ENCODE measurements around the gene DTNA. TPM values are rescaled to one million over a fixed set of nuclear protein-coding genes. Genes with fewer than 3 reads are reported as not detected.

The DTNA gene
- total and polyA plus RNA-seq, 2 of the 8 experiments (the other 6 are each of a cell fraction or from before 2014, with no cell fraction given), result 30.2 to 32.7 TPM

- no peak overlapping the region for H3K4ac ChIP-seq (replicated peaks; ENCODE audit: insufficient read length, low read depth, low read length)
- H2BK20ac ChIP-seq (ENCODE audit: low read length), result no peak overlapping the region
- H4K91ac ChIP-seq (replicated peaks; ENCODE audit: insufficient read length, low read length), result no peak overlapping the region
- H3K4me3 ChIP-seq (ENCODE audit: extremely low read depth in 1 of 4, insufficient read depth in 2 of 4, low read depth in 3 of 4, low read length in 4 of 4), result no peak overlapping the region
- H3K23ac ChIP-seq (ENCODE audit: insufficient read length), result no peak overlapping the region
- no peak for DNase-seq (ENCODE audit: low read depth in 1 of 2, low spot score in 2 of 2)
- no peaks in the 10 kb centered on the region for H3K36me3 ChIP-seq (ENCODE audit: control insufficient read depth in 2 of 4, insufficient read depth in 4 of 4, low read length in 3 of 4)
- H4K8ac ChIP-seq (ENCODE audit: extremely low read depth, insufficient read depth, low read length), result no peak overlapping the region
- H3K18ac ChIP-seq (ENCODE audit: extremely low read depth, low read length), result no peak overlapping the region
- no peak for FAIRE-seq
- H2BK15ac ChIP-seq (ENCODE audit: low read length), result no peak overlapping the region
- no peak overlapping the region for H2BK120ac ChIP-seq (replicated peaks; ENCODE audit: low read depth, low read length)
- no peaks in the 10 kb centered on the region for H3K4me1 ChIP-seq (replicated peaks in 1 of 4; ENCODE audit: control insufficient read depth in 3 of 4, insufficient read depth in 4 of 4, low read length in 3 of 4)
- H2BK12ac ChIP-seq (ENCODE audit: low read depth, low read length), result no peak overlapping the region
- no peak for TF ChIP-seq ASH2L (IDR thresholded peaks at IDR 0.05; ENCODE audit: low read length)
- TF ChIP-seq, protein P1, sequence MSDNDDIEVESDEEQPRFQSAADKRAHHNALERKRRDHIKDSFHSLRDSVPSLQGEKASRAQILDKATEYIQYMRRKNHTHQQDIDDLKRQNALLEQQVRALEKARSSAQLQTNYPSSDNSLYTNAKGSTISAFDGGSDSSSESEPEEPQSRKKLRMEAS (IDR thresholded peaks at IDR 0.05), result no peak
- no peak for TF ChIP-seq TEAD4 (IDR thresholded peaks at IDR 0.05; ENCODE audit: low read depth, low read length)
- TF ChIP-seq CEBPB (IDR thresholded peaks at IDR 0.05; ENCODE audit: low read depth, low read length), result no peak
- TF ChIP-seq TAF1 (IDR thresholded peaks at IDR 0.05; ENCODE audit: low read depth, low read length), result no peak
- TF ChIP-seq GABPA (IDR thresholded peaks at IDR 0.05; ENCODE audit: borderline replicate concordance, insufficient read depth, low read length), result no peak
- TF ChIP-seq NRF1 (IDR thresholded peaks at IDR 0.05; ENCODE audit: low read depth, low read length), result no peak
- TF ChIP-seq CHD2 (IDR thresholded peaks at IDR 0.05; ENCODE audit: low read length), result no peak
- no peak for TF ChIP-seq BCL11A (IDR thresholded peaks at IDR 0.05; ENCODE audit: low read depth in 2 of 2, low read length in 2 of 2)
- ChIA-PET CTCF (ENCODE audit: partially characterized antibody) (no interaction called here), POLR2A (ENCODE audit: partially characterized antibody) (no interaction called here)
- no peaks in the 10 kb centered on the region for H3K27me3 ChIP-seq (replicated peaks in 1 of 4; ENCODE audit: control insufficient read depth in 3 of 4, extremely low read depth in 1 of 4, insufficient read depth in 3 of 4, low read length in 3 of 4)
- no peak overlapping the region for H2AK5ac ChIP-seq (ENCODE audit: low read depth, low read length)
- H4K20me1 ChIP-seq (replicated peaks in 1 of 2; ENCODE audit: control insufficient read depth in 1 of 2, insufficient read depth in 2 of 2, low read length in 2 of 2), result no peaks in the 10 kb centered on the region
- H2AFZ ChIP-seq (ENCODE audit: low read length), result no peak overlapping the region
- no peak overlapping the region for H3K4me2 ChIP-seq (ENCODE audit: insufficient read depth in 1 of 2, low read depth in 2 of 2, low read length in 2 of 2)
- H2BK5ac ChIP-seq (ENCODE audit: low read depth, low read length), result no peak overlapping the region
- H3K9me3 ChIP-seq (ENCODE audit: insufficient read depth in 2 of 2, low read depth in 1 of 2, low read length in 1 of 2), result no peaks in the 10 kb centered on the region
- H3K79me2 ChIP-seq (ENCODE audit: control insufficient read depth in 1 of 2, insufficient read depth in 2 of 2, low read length in 2 of 2), result no peaks in the 10 kb centered on the region
- H3K56ac ChIP-seq (replicated peaks; ENCODE audit: insufficient read length, low read depth, low read length), result no peak overlapping the region
- H3K23me2 ChIP-seq (ENCODE audit: low read depth, low read length), result no peaks in the 10 kb centered on the region
- H3K79me1 ChIP-seq (ENCODE audit: low read depth, low read length), result no peaks in the 10 kb centered on the region
- no peak overlapping the region for H4K5ac ChIP-seq (ENCODE audit: insufficient read length, low read depth, low read length)
- no peak overlapping the region for H3K9ac ChIP-seq (replicated peaks in 1 of 4; ENCODE audit: extremely low read depth in 1 of 4, low read depth in 3 of 4, low read length in 3 of 4)
- H3K14ac ChIP-seq (ENCODE audit: insufficient read length), result no peak overlapping the region
- H3K27ac ChIP-seq (ENCODE audit: low read depth, low read length), result no peak overlapping the region
- WGBS, 2 experiments (ENCODE audit: extremely low coverage in 1 of 2, insufficient coverage in 1 of 2, insufficient read length in 1 of 2, insufficient replicate concordance in 2 of 2, low coverage in 1 of 2, low lambda C conversion rate in 2 of 2, missing lambda C conversion rate in 1 of 2), result 89% methylated on average over 2 of the region's 2 CpGs; no CpG with 5 or more reads in 1 of the 2 experiments
These were observed 118.0 kb downstream of the DTNA start for GRCh38 chr18:34828093-34828492.
